GM18511 (cell line): ENCODE measurements around the gene NKD1.
"Not testable (repeated sequence)": the region's sequence is repeated elsewhere in the genome, so short reads cannot be mapped to it uniquely, and the experiment has no call there.

Experiments
- ATAC-seq: cut with Tn5 transposase; IDR thresholded peaks from one replicate; pipeline ENCODE4 v1.9.1; 2021; ENCODE audit warnings: mild to moderate bottlenecking, moderate library complexity; ENCODE audit not compliant: unreplicated experiment

NKD1 gene

DNA sequence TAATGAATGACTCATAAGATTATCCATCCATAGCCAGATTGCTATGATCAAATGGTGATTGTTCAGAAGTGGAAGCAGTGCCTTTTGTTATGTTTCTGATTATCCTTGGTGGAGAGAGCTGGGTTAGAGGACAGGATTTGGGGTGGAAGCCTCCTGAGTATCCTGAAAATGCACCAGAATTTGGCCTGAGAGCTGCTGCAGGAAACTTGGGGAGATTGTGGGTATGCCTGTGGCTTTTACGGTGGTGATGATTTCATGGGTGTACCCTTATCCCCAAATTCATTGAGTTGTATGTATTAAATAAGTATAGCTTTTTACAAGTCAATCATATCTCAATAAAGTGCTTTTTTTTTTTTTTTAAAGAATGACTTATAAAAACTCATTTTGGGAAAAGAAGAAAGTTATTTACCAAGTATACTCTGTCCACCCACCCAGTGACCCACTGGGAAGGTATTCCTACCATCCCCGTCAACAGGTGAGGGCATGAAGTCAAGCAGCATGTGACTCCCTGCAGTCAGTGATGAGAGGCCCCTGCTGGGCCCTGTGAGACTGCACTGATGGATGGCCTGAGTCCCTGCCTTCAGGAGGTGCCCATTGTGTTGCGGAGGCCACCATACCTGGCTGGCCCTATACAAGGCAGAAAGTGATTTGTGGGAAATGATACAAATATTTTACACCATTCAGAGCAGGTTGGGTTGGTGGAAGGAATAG, 28.4 kb downstream of the NKD1 start:
- ATAC-seq, result no peak

DNA sequence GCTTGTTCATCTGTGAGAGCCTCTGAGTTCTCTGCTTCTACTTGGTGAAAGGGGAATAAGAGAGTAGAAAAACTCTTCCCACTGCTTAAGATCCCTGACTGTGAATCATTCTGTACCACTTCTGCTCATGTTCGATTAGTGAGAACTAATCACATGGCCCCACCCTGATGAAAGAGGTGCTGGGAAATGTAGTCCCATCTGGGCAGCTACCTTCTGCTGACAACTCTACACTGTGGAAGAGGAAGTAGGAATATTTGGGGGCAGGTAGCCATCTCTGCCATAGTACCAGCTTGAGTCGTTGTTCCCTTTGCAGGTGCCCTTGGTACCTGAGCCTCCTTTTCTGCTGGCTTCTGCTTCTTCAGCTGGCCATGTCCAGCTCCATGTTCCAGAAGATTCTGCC, 29.9 kb downstream of the NKD1 start:
- ATAC-seq, result peak; percentile 65

DNA sequence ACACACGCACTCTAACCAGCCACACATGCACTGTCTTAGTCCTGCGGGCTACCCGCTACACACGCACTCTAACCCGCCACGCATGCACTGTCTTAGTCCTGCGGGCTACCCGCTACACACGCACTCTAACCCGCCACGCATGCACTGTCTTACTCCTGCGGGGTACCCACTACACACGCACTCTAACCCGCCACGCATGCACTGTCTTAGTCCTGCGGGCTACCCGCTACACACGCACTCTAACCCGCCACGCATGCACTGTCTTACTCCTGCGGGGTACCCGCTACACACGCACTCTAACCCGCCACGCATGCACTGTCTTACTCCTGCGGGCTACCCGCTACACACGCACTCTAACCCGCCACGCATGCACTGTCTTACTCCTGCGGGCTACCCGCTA, 31.2 kb downstream of the NKD1 start:
- not testable (repeated sequence) for ATAC-seq

DNA sequence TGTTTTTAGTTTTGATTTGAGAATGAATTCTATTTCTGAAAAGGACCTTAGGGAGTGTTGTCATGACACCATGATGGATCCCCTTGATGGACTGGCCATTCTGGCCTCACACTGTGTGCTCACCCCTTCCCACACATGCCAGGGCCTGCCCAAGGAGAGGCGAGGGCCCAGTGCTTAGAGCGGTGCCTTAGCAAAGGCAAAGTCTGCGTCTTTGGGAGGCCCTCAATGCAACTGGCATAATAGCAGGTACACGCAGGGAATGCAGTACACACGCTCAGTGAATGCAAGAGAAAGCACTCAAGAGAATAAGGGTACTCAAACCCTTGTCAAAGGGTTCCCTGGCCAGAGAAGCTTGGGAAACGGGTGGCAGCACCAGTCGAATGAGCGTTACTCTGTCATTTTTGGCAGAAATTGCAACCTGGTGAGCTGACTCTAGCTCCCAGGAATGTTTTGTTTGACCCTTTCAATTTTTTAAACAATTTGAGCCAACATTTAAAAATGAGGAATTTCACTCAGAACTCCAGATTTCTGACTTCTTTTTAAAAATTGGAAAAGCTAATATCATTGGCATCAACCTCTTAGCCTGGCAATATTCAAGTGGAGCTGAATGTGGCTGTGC, 32.1 kb downstream of the NKD1 start:
- no peak for ATAC-seq

DNA sequence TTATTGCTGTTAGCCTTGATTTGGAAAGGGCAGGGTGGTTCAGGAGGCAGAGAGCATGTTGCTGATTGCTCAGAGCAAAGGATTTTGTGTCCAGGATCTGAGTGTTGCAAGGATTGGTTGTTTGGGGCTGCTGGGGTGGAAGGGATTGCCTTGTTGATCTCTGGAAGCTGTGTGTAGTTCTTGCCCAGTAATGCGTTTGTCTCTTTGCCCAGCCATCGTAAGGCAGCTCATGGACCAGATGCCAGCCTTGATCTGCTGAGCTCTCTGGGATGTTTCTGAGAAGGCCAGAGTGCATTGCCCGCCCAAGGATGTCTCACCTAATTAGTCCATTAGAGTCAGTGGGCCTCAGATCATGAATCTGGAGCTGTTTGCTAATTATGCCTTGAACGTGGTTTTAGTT, 33.6 kb downstream of the NKD1 start:
- no peak for ATAC-seq

DNA sequence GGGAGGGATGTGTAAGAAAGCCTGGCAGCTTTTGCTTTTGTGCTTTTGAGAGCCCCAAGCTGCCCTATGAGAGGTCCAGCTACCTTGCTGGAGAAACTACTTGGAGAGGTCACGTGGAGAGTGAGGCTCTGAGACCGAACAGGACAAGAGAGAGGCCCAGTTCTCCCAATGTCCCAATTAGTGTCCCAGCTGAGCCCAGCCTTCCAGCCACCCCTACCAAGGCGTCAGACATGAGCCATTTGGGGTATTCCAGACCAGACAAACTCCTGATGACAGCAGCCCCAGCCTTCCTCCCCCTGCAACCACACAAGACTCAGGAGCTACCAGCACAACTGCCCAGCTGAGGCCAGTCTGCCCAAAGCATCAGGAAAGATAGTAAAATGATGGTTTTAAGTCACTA, 35.0 kb downstream of the NKD1 start:
- no peak for ATAC-seq

DNA sequence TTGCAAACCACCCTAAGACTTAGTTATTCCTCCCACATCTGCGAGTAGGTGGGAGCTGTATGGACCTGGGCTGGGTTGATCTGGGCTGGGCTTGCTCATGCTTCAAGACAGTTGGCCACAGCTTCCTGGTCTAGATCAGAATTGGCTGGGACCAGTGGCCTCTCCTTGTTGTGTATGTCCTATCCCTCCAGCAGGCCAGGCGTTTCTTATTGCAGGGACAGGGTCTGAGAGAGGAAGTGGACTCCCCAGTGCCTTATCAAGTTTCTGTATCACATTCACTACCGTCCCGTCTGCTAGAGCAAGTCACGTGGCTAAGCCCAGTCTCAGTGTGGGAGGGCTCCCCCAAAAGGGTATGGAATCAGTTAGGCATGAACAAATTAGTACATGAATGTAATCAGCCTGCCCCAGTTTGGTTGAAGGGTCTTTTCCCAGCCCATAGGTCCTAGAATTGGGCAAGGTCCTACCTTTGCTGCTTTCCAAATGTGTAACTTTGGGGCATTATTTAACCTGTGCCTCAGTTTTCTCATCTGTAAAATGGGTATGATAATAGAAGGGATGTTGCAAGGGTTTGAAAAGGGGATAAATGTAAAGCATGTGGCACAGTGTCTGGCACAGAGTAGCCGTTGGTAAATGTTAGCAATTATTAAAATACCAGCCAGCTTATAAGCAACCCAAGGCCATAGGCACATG, 36.0 kb downstream of the NKD1 start:
- ATAC-seq, result no peak

DNA sequence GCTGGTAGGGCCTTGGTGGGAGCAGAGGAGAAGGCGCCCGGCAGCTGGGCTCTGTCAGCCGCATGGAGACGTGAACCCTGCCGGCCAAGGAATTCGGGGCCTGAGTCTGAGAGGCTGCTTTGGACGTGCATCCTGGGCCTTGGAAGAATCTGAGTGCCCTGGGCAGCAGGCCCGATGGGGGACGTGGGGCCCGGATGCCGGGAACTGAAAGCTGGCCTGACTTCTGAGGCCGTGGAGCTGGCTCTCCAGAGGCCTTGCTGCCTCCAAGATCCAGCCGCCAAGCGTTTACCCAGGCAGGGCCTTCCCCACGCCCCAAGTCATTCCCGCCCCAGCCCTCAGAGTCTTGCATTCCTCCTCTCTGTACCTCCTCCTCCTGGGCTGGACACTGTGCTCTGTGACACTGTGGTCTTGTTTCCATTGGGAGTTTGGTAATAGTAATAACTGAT, 37.2 kb downstream of the NKD1 start:
- ATAC-seq, result no peak

DNA sequence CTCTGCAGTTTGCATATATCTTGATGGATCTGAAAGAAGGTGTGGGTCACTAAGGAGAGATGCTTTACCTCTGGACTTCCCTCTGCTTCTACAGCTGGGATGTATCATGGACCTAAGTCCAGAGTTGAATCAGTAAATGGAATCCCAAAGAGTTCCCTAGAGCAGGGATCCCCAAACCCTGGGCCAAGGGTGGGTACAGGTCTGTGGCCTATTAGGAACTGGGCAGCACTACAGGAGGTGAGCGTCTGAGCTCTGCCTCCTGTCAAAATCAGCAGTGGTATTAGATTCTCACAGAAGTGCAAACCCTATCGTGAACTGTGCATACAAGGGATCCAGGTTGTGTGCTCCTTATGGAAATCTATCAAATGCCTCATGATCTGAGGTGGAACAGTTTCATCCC, 39.3 kb downstream of the NKD1 start:
- no peak for ATAC-seq

DNA sequence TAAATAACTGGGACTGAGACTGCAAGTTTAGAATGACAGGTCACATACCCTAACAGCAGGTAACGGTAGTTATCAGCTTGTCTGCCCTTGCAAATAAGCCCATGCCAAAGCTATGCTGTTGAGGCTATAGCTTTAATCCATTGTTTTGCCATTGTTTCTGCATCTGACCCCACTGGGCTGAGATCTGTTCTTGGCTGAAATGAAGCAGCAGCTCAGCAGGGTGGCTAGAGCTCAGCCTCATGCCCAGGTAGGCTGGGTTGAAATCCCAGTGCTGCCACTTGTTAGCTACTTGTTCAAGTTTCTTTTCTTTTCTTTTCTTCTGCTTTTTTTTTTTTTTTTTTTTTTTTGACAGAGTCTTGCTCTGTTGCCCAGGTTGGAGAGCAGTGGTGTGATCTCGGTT, 40.1 kb downstream of the NKD1 start:
- ATAC-seq, result no peak

DNA sequence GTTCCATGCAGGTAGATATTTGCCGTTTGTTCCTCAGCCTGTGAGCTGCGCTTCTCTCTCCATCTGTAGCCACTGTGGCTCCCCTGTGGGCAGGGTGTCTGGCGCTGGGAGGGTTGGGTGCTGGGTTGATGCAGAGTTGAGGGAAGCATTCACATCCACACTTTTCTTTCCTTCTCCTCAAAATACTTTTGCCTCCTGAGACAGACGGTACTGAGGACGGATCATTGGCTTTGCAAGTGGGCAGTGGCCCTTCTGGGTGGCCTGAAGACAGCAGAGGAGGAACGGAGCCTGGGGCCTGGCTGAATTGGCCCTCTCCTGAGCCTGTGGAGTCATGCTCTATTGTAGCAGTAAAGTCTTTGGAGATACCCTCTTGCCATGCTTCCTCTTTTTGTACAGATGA, 43.0 kb downstream of the NKD1 start:
- ATAC-seq, result no peak

DNA sequence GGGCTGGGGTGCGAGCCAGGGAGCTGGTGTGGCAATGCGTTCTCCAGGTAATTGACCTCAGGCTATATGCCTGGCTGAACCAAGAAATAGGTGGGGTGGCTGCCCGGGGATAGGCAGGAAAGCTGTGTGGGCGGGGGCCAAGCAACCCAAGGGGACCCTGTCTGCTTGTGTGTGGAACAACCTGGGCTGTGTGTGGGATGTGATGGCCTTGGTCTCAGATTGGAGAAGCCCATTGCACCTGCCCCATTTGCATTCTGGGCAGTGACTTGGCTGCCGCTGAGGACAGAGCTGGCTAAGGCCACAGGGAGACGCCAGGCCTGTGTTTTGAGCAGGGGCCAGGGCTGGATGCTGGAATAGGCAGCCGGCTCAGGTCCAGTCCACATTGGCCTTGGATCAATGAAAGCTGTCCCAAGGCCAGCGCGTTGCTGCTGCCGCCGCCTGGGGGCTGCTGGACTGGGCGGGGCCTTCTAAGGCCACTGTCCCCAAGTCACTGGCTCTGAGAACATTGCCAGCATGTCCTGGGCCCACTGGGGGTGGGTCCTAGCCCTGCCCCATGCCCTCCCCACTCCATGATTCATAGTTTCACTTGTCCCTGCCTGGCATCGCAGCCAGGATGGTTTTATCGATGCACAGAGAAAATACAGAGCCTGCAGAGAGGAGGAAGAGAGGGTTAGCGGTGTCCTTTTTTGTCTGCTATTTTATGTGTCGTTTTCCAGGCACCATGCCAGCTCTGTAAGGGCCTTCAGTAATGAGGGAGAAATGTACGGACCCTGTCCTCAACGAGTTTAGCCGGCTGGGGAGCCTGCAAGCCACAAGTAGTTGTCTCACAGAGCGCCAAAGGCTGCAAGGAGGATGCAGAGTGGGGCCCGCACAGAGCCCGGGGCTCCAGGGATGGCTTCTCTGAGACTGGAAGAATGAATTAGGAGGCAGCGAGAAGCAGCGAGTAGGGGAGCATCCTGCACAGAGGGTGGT, 43.9 kb downstream of the NKD1 start:
- ATAC-seq, result no peak

DNA sequence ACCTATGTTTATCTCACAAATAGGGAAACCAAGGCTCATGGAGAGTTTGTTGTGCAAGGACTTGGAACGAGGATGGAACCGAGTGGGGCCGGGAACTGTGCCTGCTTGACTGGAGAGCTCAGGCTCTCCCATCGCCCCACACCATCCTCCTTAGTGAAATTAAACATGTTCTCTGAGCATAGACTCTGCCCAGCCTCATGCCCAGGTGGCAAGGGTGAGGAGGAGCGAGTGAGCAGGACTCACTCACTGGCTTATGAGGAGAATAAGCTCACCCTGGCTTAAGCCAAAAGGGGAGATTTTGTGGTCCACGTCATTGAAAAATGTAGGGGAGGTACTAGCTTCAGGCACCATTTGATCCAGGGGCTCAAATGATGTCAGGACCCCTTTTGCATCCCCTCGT, 44.8 kb downstream of the NKD1 start:
- no peak for ATAC-seq

DNA sequence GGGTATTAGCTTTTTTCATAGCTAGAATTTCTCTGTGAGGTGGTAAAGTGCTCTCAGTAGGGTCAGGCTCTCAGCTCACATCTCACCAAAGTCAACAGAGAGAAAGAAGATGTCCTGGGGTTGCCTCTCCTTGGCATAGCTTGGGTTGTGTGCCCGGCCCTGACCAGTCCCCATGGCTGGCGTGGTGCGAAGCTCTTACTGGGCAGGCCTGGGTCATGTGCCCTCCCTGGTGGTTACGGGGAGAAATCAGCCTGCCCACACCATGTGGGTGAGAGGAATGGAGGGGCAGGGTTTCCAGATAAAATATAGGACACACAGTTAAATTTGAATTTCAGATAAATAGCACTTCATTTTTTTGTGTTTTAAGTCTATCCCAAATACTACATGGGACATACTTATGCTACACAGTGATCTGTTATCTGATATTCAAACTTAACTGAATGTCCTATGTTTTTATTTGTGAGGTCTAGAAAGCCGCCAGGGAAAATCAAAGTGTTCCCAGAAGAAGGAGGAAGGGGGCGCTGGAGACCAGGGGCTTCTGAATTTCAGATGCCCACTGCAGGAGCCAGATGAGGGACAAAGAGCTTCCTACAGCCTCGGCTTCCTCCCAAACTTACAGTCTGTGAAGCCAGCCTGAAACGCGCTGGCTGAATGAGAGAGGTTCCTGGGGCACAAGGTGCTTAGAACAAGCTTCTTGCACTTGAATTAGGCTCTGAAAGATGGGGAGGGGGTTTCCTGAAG, 45.4 kb downstream of the NKD1 start:
- ATAC-seq, result no peak

DNA sequence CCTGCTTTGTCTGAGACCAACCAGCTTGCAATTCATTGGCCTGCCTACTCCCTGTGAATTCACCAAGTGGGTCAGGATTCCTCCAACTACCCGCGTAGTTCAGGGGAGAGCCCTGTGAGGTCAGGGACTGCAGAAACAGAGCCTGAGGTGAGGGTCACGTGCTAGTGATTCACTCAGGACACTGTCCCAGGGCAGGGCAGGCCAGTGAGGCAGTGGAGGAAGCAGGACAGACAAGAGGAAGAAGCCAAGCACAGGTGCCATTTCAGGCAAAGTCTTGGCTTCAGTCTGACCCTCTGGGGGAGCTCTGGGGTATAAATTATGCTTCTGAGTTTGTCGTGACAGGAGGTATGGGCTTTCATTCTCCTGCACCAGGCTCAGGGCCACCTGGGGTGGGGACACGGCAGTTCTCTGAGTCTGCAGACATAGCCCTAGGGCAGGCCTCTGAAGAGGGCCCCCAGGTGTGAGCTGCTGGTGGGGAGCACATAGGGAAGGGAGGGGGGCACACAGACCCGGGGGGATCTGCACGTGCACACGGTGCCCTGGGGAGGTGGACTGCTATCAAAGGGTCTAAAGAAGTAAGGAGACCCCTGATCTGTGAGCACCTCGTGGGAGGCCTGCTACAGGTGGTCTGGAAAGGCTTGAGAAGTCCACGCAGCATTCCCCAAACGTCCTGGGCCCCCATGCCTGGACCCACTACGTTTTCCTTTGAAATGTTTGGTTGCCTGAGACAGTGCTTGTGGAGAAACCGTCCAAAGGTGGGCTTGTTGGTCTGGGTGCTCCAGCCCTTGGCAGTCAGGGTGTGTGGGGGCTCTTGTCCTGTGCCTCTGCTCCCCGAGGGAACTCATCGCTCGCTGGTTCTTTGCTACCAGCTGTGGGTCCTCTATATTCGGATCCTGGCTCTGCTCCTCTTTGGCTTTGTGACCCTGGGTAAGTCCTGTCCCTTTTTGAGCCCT, 46.4 kb downstream of the NKD1 start:
- no peak for ATAC-seq

DNA sequence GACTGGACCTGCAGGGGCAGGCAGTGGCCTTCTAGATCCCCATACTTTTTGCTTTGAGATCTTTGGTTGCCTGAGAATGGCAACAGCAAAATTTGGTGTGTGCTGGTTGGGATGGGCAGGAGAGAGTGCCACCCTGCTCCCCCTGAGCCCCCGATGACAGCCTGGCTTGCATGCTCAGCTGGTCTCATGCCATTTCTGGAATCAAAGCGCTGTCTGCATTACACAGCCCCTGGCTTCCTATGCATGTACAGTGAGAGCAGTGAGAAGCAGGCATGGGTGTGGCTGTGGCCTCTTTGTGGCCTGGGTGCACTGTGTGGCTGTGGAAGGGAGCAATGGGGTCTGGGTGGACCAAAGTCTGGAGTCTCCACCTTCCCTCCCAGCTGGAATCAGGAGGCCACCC, 47.7 kb downstream of the NKD1 start:
- ATAC-seq, result no peak

DNA sequence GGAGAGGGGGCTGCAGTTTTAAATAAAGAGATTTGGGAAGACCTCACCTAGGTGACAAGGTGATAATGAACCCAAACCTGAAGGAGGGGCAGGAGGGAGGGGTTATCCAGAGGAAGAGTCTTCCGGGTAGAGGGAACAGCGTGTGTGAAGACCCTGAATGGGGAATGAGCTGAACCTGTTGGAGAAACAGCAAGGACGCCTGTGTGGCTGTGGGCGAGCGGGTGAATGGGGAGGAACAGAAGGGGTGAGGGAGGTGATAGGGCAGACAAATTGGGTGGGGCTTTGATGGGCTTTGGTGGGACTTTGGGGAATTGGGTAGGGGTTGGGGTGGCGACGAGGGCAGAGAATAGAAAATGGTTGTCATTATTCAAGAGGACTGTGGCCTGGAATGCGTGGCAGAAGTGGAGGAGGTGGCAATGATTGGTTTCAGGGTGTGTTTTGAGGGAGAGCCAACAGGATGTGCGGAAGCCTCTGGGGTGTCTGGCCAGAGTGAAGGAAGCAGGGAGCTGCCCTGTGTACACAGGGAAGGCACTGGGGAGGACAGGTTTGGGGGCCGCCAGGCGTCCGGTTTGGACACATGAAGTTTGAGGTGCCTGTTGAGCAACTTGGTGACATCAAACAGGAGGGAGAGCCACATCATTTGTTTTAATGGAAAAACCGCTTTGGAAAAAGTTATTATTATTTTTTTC, 48.7 kb downstream of the NKD1 start:
- ATAC-seq, result no peak

DNA sequence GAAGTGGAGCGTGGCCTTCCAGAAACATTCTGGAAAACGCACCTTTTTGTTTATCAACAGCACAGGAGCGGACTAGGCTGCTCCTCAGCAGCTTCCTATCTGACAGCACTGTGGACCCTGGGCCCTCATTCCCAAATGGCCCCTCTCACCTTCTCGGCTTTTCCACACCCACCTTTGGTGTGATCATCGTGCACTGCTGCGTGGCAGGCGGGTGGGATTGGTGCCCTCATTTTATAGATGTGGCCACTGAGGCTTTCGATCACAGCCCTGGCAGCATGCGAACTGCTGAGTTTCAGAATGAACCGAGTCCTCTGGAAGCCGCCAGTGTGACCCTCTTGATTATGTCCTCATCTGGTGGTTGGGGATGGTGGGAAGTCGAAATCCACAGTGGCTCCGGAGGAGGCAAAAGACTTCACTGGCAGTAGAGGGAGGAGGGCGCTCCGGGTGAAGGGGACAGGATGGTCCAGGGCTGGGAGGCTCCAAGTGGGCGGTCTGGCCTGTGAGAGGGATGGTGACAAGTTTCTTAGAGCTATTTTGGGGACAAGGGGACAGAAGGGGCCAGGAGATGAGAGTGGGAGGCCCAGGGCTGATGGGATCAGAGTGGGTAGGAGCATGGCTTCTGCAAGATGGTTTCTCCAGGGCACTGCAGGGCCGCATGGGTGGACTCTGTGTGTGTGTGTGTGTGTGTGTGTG, 49.5 kb downstream of the NKD1 start:
- no peak for ATAC-seq
